H1 (cell line): ENCODE results near the gene CRTC3. TPM values are rescaled to one million over a fixed set of nuclear protein-coding genes. Genes with fewer than 3 reads are reported as not detected.

Source experiments
- CTCF ChIA-PET: fragments of 300-600 bp; sonication (Branson Sonifier 250); formaldehyde crosslinking; loops from one replicate; lab custom pipeline; 2021; ENCODE audit not compliant: partially characterized antibody; lab: Charles Lee
- POLR2A ChIA-PET: fragments of 300-600 bp; sonication (Branson Sonifier 250); formaldehyde crosslinking; loops from one replicate; lab custom pipeline; 2021; ENCODE audit warnings: inconsistent platforms; ENCODE audit not compliant: partially characterized antibody; lab: Charles Lee
- DNase-seq, 2 experiments: peaks; one replicate each; pipeline versions ENCODE4 v3.0.0 to v3.0.0-alpha.2; 2010 to 2022; ENCODE audit warnings: low spot score in 2 of 2, low read depth in 1 of 2, mixed read lengths in 1 of 2
- FAIRE-seq: peaks from 2 replicates; lab custom pipeline; 2011; peaks lifted over from hg19 to GRCh38; lab: Jason Lieb, UNC
- H2AFZ ChIP-seq: 2 replicates; pipeline ENCODE4 v1.8.1; 2012; ENCODE audit warnings: low read length, inconsistent platforms
- H2AK5ac ChIP-seq: 2 replicates; pipeline ENCODE4 v1.6.1; 2013; ENCODE audit warnings: low read depth, low read length
- H2BK120ac ChIP-seq: replicated peaks from 2 replicates; pipeline ENCODE3; 2013; ENCODE audit warnings: low read depth, low read length, inconsistent platforms
- H2BK12ac ChIP-seq: 2 replicates; pipeline ENCODE4 v1.6.1; 2013; ENCODE audit warnings: low read depth, low read length
- H2BK15ac ChIP-seq: 2 replicates; pipeline ENCODE4 v1.6.1; 2013; ENCODE audit warnings: low read length
- H2BK20ac ChIP-seq: 2 replicates; pipeline ENCODE4 v1.6.1; 2013; ENCODE audit warnings: low read length
- H2BK5ac ChIP-seq: 2 replicates; pipeline ENCODE4 v1.6.1; 2013; ENCODE audit warnings: low read depth, low read length
- H3K14ac ChIP-seq: 2 replicates; pipeline ENCODE4 v1.6.1; 2013; ENCODE audit warnings: inconsistent platforms; ENCODE audit not compliant: insufficient read length
- H3K18ac ChIP-seq: 2 replicates; pipeline ENCODE4 v1.6.1; 2013; ENCODE audit warnings: low read length; ENCODE audit errors: extremely low read depth
- H3K23ac ChIP-seq: 2 replicates; pipeline ENCODE4 v1.6.1; 2013; ENCODE audit warnings: inconsistent platforms; ENCODE audit not compliant: insufficient read length
- H3K23me2 ChIP-seq: 2 replicates; pipeline ENCODE4 v1.6.1; 2013; ENCODE audit warnings: low read depth, low read length
- H3K27ac ChIP-seq: 2 replicates; pipeline ENCODE4 v1.6.1; 2011; ENCODE audit warnings: low read depth, low read length, inconsistent platforms
- H3K27me3 ChIP-seq, 4 experiments: replicated peaks in 1 of 4; 1 replicate in 1 of 4; 2 replicates in 3 of 4; pipeline versions ENCODE4 v1.6.1 to v1.8.1; 2011 to 2013; ENCODE audit warnings: low read length in 3 of 4, mild to moderate bottlenecking in 3 of 4, inconsistent platforms in 2 of 4, mixed read lengths in 2 of 4, moderate library complexity in 1 of 4; ENCODE audit not compliant: control insufficient read depth in 3 of 4, insufficient read depth in 3 of 4; ENCODE audit errors: extremely low read depth in 1 of 4
- H3K36me3 ChIP-seq, 4 experiments: 2 replicates each; pipeline versions ENCODE4 v1.6.1 to v1.8.1; 2011 to 2013; ENCODE audit warnings: mild to moderate bottlenecking in 4 of 4, low read length in 3 of 4, moderate library complexity in 2 of 4, control low read depth in 1 of 4, inconsistent platforms in 1 of 4; ENCODE audit not compliant: insufficient read depth in 4 of 4, control insufficient read depth in 2 of 4
- H3K4ac ChIP-seq: replicated peaks from 2 replicates; pipeline ENCODE3; 2013; ENCODE audit warnings: low read length, low read depth, mixed read lengths, inconsistent platforms; ENCODE audit not compliant: insufficient read length
- H3K4me1 ChIP-seq, 4 experiments: replicated peaks in 1 of 4; 1 replicate in 1 of 4; 2 replicates in 3 of 4; pipeline versions ENCODE4 v1.6.1 to v1.8.1; 2011 to 2013; ENCODE audit warnings: low read length in 3 of 4, inconsistent platforms in 2 of 4, mixed read lengths in 1 of 4; ENCODE audit not compliant: insufficient read depth in 4 of 4, control insufficient read depth in 3 of 4
- H3K4me2 ChIP-seq, 2 experiments: 2 replicates each; pipeline versions ENCODE4 v1.6.1 to v1.8.1; 2011 to 2013; ENCODE audit warnings: low read depth in 2 of 2, low read length in 2 of 2, control low read depth in 1 of 2, inconsistent platforms in 1 of 2, mild to moderate bottlenecking in 1 of 2; ENCODE audit not compliant: insufficient read depth in 1 of 2
- H3K4me3 ChIP-seq, 4 experiments: fragments of 200-600, 300-600 bp in 1 of 4; sonication (generic), shearing (Covaris generic), sonication (Bioruptor Twin) in 1 of 4; 2 replicates each; pipeline versions ENCODE4 v1.5.1 to v1.8.1; 2011 to 2016; ENCODE audit warnings: low read length in 4 of 4, low read depth in 3 of 4, control low read depth in 2 of 4, inconsistent platforms in 2 of 4, mild to moderate bottlenecking in 2 of 4, mixed read lengths in 1 of 4, moderate library complexity in 1 of 4; ENCODE audit not compliant: insufficient read depth in 2 of 4; ENCODE audit errors: extremely low read depth in 1 of 4
- H3K56ac ChIP-seq: replicated peaks from 2 replicates; pipeline ENCODE3; 2013; ENCODE audit warnings: low read depth, mild to moderate bottlenecking, mixed read lengths, low read length, inconsistent platforms; ENCODE audit not compliant: insufficient read length
- H3K79me1 ChIP-seq: 2 replicates; pipeline ENCODE4 v1.6.1; 2013; ENCODE audit warnings: low read depth, low read length, control low read depth
- H3K79me2 ChIP-seq, 2 experiments: 2 replicates each; pipeline versions ENCODE4 v1.6.1 to v1.8.1; 2012 to 2013; ENCODE audit warnings: low read length in 2 of 2, mild to moderate bottlenecking in 2 of 2, inconsistent platforms in 1 of 2; ENCODE audit not compliant: insufficient read depth in 2 of 2, control insufficient read depth in 1 of 2
- H3K9ac ChIP-seq, 4 experiments: replicated peaks in 1 of 4; 1 replicate in 1 of 4; 2 replicates in 3 of 4; pipeline versions ENCODE4 v1.6.1 to v1.8.1; 2011 to 2013; ENCODE audit warnings: low read depth in 3 of 4, low read length in 3 of 4, control low read depth in 2 of 4, mild to moderate bottlenecking in 2 of 4, moderate library complexity in 2 of 4, inconsistent platforms in 1 of 4; ENCODE audit errors: extremely low read depth in 1 of 4
- H3K9me3 ChIP-seq, 2 experiments: 2 replicates each; pipeline versions ENCODE4 v1.6.1 to v1.8.1; 2012 to 2013; ENCODE audit warnings: mild to moderate bottlenecking in 2 of 2, moderate library complexity in 2 of 2, control low read depth in 1 of 2, inconsistent platforms in 1 of 2, low read depth in 1 of 2, low read length in 1 of 2, mixed read lengths in 1 of 2; ENCODE audit not compliant: insufficient read depth in 2 of 2
- H4K20me1 ChIP-seq, 2 experiments: replicated peaks in 1 of 2; 2 replicates each; pipeline versions ENCODE3 to v1.8.1; 2011 to 2013; ENCODE audit warnings: inconsistent platforms in 2 of 2, low read length in 2 of 2, mild to moderate bottlenecking in 1 of 2; ENCODE audit not compliant: insufficient read depth in 2 of 2, control insufficient read depth in 1 of 2
- H4K5ac ChIP-seq: 2 replicates; pipeline ENCODE4 v1.6.1; 2013; ENCODE audit warnings: low read length, low read depth, mixed read lengths, inconsistent platforms; ENCODE audit not compliant: insufficient read length
- H4K8ac ChIP-seq: 2 replicates; pipeline ENCODE4 v1.8.0; 2013; ENCODE audit warnings: mild to moderate bottlenecking, moderate library complexity, low read length, inconsistent platforms; ENCODE audit not compliant: insufficient read depth; ENCODE audit errors: extremely low read depth
- H4K91ac ChIP-seq: replicated peaks from 2 replicates; pipeline ENCODE3; 2013; ENCODE audit warnings: low read length, mixed read lengths, inconsistent platforms; ENCODE audit not compliant: insufficient read length
- BRCA1 ChIP-seq: IDR thresholded peaks from 2 replicates; pipeline ENCODE4 v1.6.1; 2012; ENCODE audit warnings: low read depth, low read length, improper control_type of control experiment
- CEBPB ChIP-seq: IDR thresholded peaks from 2 replicates; pipeline ENCODE4 v1.6.1; 2012; ENCODE audit warnings: low read depth, low read length
- CTBP2 ChIP-seq: IDR thresholded peaks from 2 replicates; pipeline ENCODE4 v1.7.0; 2011; ENCODE audit warnings: borderline replicate concordance, mild to moderate bottlenecking, moderate library complexity, mixed read lengths, low read length; ENCODE audit not compliant: insufficient read depth, insufficient read length
- CTCF ChIP-seq, 3 experiments: IDR thresholded peaks; 1 replicate in 2 of 3; 2 replicates in 1 of 3; pipeline versions ENCODE4 v1.5.1 to v1.6.1; 2011; ENCODE audit warnings: low read length in 3 of 3, mild to moderate bottlenecking in 3 of 3, inconsistent platforms in 2 of 3, low read depth in 1 of 3, moderate library complexity in 1 of 3; ENCODE audit not compliant: insufficient read depth in 1 of 3; ENCODE audit errors: control extremely low read depth in 1 of 3
- WGBS, 2 experiments: shearing (Covaris generic) in 1 of 2; methylation state at CpG; one replicate each; pipeline versions ENCODE4 v1.1.6 to v1.1.7; 2013 to 2015; ENCODE audit warnings: low lambda C conversion rate in 2 of 2, mixed read lengths in 2 of 2, inconsistent platforms in 1 of 2, low coverage in 1 of 2, missing lambda C conversion rate in 1 of 2; ENCODE audit not compliant: insufficient replicate concordance in 2 of 2, insufficient coverage in 1 of 2, insufficient read length in 1 of 2; ENCODE audit errors: extremely low coverage in 1 of 2, missing lambda C conversion rate in 1 of 2; 5-methylcytosine and 5-hydroxymethylcytosine counted together
- polyA plus RNA-seq, 7 experiments: library from polyadenylated mRNA; depleted of rRNA in 3 of 7; stranded (reverse) in 5 of 7; unstranded in 2 of 7; fragments of >200 nt in 5 of 7; fragments of 200-250 nt in 2 of 7; gene quantifications; 1 replicate in 5 of 7; 2 replicates in 1 of 7; 4 replicates in 1 of 7; pipeline versions ENCODE4 v1.2.1 to v1.2.3, GENCODE V29; 2011 to 2013; ENCODE audit warnings: missing spikeins in 2 of 7, mixed read lengths in 2 of 7
- total RNA-seq: library from RNA; stranded (reverse); fragmentation: NEBNext Ultra II Directional; extraction: Animal tissue kit (Norgen Biotek cat#: 25700); gene quantifications from 2 replicates; pipeline ENCODE4 v1.2.1, GENCODE V29; 2021

Gene CRTC3
- total and polyA plus RNA-seq, 2 of the 8 experiments (the other 6 are each of a cell fraction or from before 2014, with no cell fraction given): 5.0 to 5.3 TPM

GRCh38 chr15:90584841-90585240 is 55.1 kb downstream of the CRTC3 start:
- no peak overlapping the region for H2AK5ac ChIP-seq
- no peaks in the 10 kb centered on the region for H3K9me3 ChIP-seq
- no peaks in the 10 kb centered on the region for H3K23me2 ChIP-seq
- H4K5ac ChIP-seq: no peak overlapping the region
- no peaks in the 10 kb centered on the region for H4K20me1 ChIP-seq
- H4K8ac ChIP-seq: no peak overlapping the region
- H3K79me1 ChIP-seq: no peaks in the 10 kb centered on the region
- no peak overlapping the region for H3K23ac ChIP-seq
- H2BK5ac ChIP-seq: no peak overlapping the region
- H3K9ac ChIP-seq: no peak overlapping the region
- no peaks in the 10 kb centered on the region for H3K36me3 ChIP-seq
- no peak overlapping the region for H3K18ac ChIP-seq
- H3K56ac ChIP-seq: no peak overlapping the region
- no peak overlapping the region for H3K14ac ChIP-seq
- no peak overlapping the region for H2BK120ac ChIP-seq
- FAIRE-seq (no peak), DNase-seq (no peak)
- no peak overlapping the region for H2BK20ac ChIP-seq
- H3K27me3 ChIP-seq: peaks cover 0 to 3% (median 2%) of the 10 kb centered on the region in 4 experiments; a peak in 3 of 7 replicates
- ChIA-PET POLR2A (interaction anchor here (0.6 kb wide), 1 partner anchor 466 kb away, joined by 3 read pairs; no protein-coding TSS in a partner anchor), CTCF (interaction anchor here (0.6 to 5.6 kb wide), 17 partner anchors 8 to 306 kb away, joined by 3 to 22 read pairs (median 4); no protein-coding TSS in a partner anchor)
- no peak overlapping the region for H4K91ac ChIP-seq
- H3K27ac ChIP-seq: no peak overlapping the region
- no peaks in the 10 kb centered on the region for H3K79me2 ChIP-seq
- H2BK15ac ChIP-seq: no peak overlapping the region
- H3K4me2 ChIP-seq: no peak overlapping the region; a peak in 1 of 4 replicates
- H3K4ac ChIP-seq: no peak overlapping the region
- no peak overlapping the region for H3K4me3 ChIP-seq
- WGBS, 2 experiments: 75% methylated on average over 6 of the region's 6 CpGs; no CpG with 5 or more reads in 1 of the 2 experiments
- TF ChIP-seq BRCA1 (no peak), CEBPB (peak; percentile 45; the same call in 1 of the 2 replicates), CTCF (IDR thresholded peaks at IDR 0.05; ENCODE audit: control extremely low read depth in 1 of 3, insufficient read depth in 1 of 3, low read depth in 1 of 3, low read length in 3 of 3) (no peak), CTBP2 (no peak)
- no peak overlapping the region for H2AFZ ChIP-seq
- H3K4me1 ChIP-seq: peaks cover 10 to 20% (median 11%) of the 10 kb centered on the region in 4 experiments
- H2BK12ac ChIP-seq: no peak overlapping the region
